K562 (cell line): Measurements from ENCODE around the gene GAL3ST2. TPM values are rescaled to one million over a fixed set of nuclear protein-coding genes. Genes with fewer than 3 reads are reported as not detected.
A peak's percentile ranks its signal among the peaks of the same experiment; 100 is the strongest.

ENCODE experiments used
- BCOR ChIP-seq: fragments of 450-650 bp; IDR thresholded peaks from 2 replicates; pipeline ENCODE4 v1.6.1; 2016
- GABPA ChIP-seq: fragments of 200-800 bp; sonication (Bioruptor generic); conservative IDR thresholded peaks from 2 replicates; pipeline ENCODE4 v1.6.1; 2016; ENCODE audit warnings: low read depth, missing genetic modification characterization, missing compliant biosample characterization
- HBP1 ChIP-seq: fragments of 450-650 bp; formaldehyde crosslinking; IDR thresholded peaks from 2 replicates; pipeline ENCODE4 v1.4.0; 2022; ENCODE audit warnings: missing genetic modification characterization
- JUND ChIP-seq, 2 experiments: IDR thresholded peaks; 2 replicates in 1 of 2; 3 replicates in 1 of 2; pipeline ENCODE4 v1.6.1; 2011; ENCODE audit warnings: borderline replicate concordance in 2 of 2, low read depth in 2 of 2, low read length in 2 of 2, improper control_type of control experiment in 1 of 2, missing biosample characterization in 1 of 2, missing genetic modification characterization in 1 of 2, missing genetic modification reagents in 1 of 2
- KLF16 ChIP-seq: IDR thresholded peaks from 2 replicates; pipeline ENCODE4 v1.6.1; 2016; ENCODE audit warnings: antibody characterized with exemption
- MAFK ChIP-seq: IDR thresholded peaks from 2 replicates; pipeline ENCODE4 v1.6.1; 2011; ENCODE audit warnings: low read length, improper control_type of control experiment
- NFE2 ChIP-seq: IDR thresholded peaks from 2 replicates; pipeline ENCODE4 v1.6.1; 2014; ENCODE audit warnings: antibody characterized with exemption, low read depth
- PCBP1 ChIP-seq: fragments of 200-400 bp; formaldehyde crosslinking; IDR thresholded peaks from 2 replicates; pipeline ENCODE4 v1.6.1; 2018; ENCODE audit warnings: mild to moderate bottlenecking, low read depth, low read length; ENCODE audit not compliant: poor library complexity, severe bottlenecking
- RBFOX2 ChIP-seq: fragments of 200-400 bp; formaldehyde crosslinking; IDR thresholded peaks from 2 replicates; pipeline ENCODE4 v1.6.1; 2017; ENCODE audit warnings: low read depth, mild to moderate bottlenecking, low read length, moderate library complexity
- RNF2 ChIP-seq: sonication (generic); IDR thresholded peaks from 2 replicates; pipeline ENCODE4 v1.6.1; 2016
- SETDB1 ChIP-seq: IDR thresholded peaks from one replicate; pipeline ENCODE4 v1.6.1; 2012; ENCODE audit warnings: low read length, control low read depth, inconsistent platforms
- SIN3A ChIP-seq, 2 experiments: fragments of 150-350 bp in 1 of 2; IDR thresholded peaks; 2 replicates each; pipeline ENCODE4 v1.6.1; 2011 to 2016; ENCODE audit warnings: borderline replicate concordance in 2 of 2, low read depth in 2 of 2, low read length in 2 of 2, mild to moderate bottlenecking in 2 of 2, moderate library complexity in 2 of 2; ENCODE audit not compliant: control insufficient read depth in 1 of 2
- SRSF9 ChIP-seq: fragments of 200-400 bp; formaldehyde crosslinking; IDR thresholded peaks from 2 replicates; pipeline ENCODE4 v1.6.1; 2017; ENCODE audit warnings: low read depth, low read length, borderline replicate concordance
- YY1 ChIP-seq, 3 experiments: IDR thresholded peaks; 2 replicates each; pipeline ENCODE4 v1.6.1; 2011; ENCODE audit warnings: low read length in 2 of 3, mild to moderate bottlenecking in 2 of 3, moderate library complexity in 2 of 3, borderline replicate concordance in 1 of 3, control low read depth in 1 of 3, low read depth in 1 of 3; ENCODE audit not compliant: insufficient read depth in 3 of 3, insufficient replicate concordance in 2 of 3, control insufficient read depth in 1 of 3, insufficient read length in 1 of 3; ENCODE audit errors: extremely low read depth in 1 of 3
- ZBTB7A ChIP-seq: IDR thresholded peaks from 2 replicates; pipeline ENCODE4 v1.6.1; 2011; ENCODE audit warnings: low read depth, mild to moderate bottlenecking, low read length, moderate library complexity, borderline replicate concordance; ENCODE audit not compliant: control insufficient read depth
- ZNF347 ChIP-seq: fragments of 450-650 bp; formaldehyde crosslinking; IDR thresholded peaks from 2 replicates; pipeline ENCODE4 v1.4.0; 2020; ENCODE audit warnings: low read depth, mild to moderate bottlenecking, moderate library complexity
- ZNF384 ChIP-seq: IDR thresholded peaks from 2 replicates; pipeline ENCODE4 v1.6.1; 2012; ENCODE audit warnings: low read depth, low read length, improper control_type of control experiment
- polyA plus RNA-seq, 8 experiments: library from polyadenylated mRNA; depleted of rRNA in 4 of 8; stranded (reverse) in 5 of 8; unstranded in 3 of 8; fragments of >200 nt; fragmentation: Nextera tagmentation in 2 of 8; fragmentation: Illumina TruSeq in 1 of 8; extraction: Ambion mirVana in 2 of 8; extraction: Trizol in 1 of 8; gene quantifications; 2 replicates each; pipeline versions ENCODE4 v1.2.1 to v1.2.3, GENCODE V29; 2011 to 2014; ENCODE audit warnings: inconsistent platforms in 1 of 8, missing spikeins in 1 of 8
- total RNA-seq, 7 experiments: library from RNA; depleted of rRNA in 6 of 7; stranded (reverse); fragments of >200 nt in 6 of 7; fragmentation: Illumina TruSeq in 2 of 7; extraction: Trizol in 2 of 7; gene quantifications; 2 replicates each; pipeline versions ENCODE4 v1.2.1 to v1.2.3, GENCODE V29; 2011 to 2021; ENCODE audit warnings: low replicate concordance in 1 of 7
- TF ChIP-seq, protein P1 (sequence below): fragments of 250-450 bp; sonication (Bioruptor Pico); IDR thresholded peaks from 2 replicates; pipeline ENCODE4 v1.5.0; 2021
- TF ChIP-seq, protein P2 (sequence below), 3 experiments: fragments of 200-800 bp in 1 of 3; fragments of 250-450 bp in 1 of 3; fragments of 450-650 bp in 1 of 3; sonication (Bioruptor Pico) in 1 of 3; sonication (Bioruptor generic) in 1 of 3; formaldehyde crosslinking in 1 of 3; IDR thresholded peaks; 2 replicates each; pipeline versions ENCODE4 v1.6.1 to v1.8.0; 2016 to 2022; ENCODE audit warnings: mild to moderate bottlenecking in 2 of 3, missing genetic modification characterization in 2 of 3, missing compliant biosample characterization in 1 of 3, moderate library complexity in 1 of 3

Gene GAL3ST2
- total and polyA plus RNA-seq, 9 of the 15 experiments (the other 6 are each of a cell fraction or from before 2014, with no cell fraction given): 0.42 TPM; not detected in 8

DNA sequence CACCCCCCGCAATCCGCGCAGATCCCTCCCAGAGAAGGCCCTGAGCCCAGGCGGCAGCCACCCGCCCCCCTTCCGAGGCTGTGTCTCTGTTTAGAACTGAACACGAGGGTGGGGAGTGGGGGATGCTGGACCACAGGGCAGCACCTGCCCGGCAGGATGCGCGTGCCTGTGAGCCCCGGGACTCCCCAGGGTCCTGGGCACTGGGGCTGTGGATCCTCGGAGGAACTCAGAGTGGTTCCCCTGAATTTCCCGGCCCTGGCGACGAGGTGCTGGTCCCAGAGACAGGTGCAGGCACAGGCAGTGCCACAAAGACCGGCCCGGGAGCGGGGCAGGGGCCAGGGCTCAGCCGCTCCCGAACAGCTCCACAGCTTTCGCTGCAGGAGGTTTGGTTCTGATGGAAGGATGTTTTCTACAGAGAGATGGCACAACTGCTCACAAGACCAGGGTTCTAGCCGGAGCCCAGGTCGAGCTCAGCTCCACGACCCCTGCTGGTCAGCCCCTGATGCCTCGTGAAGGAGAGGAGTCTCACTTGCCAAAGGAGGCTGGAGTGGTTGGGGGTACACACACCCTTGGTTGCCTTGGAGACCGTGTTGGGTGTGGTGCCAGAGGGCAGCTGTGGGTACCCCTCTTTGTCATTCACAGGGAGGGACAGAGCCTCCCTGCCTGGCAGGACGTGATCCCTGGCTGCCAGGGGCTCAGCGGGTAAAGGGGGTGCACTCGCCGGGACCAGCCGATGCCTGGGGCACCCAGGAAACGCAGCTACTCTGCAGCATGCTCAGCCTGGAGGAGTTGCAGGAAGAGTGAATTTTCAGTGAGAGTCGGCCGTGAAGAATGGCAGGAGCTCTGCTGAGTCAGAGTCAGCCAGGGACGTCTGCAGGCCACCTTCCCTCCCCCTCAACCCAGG is 28.0 kb downstream of the GAL3ST2 start (continued):
- TF ChIP-seq HBP1 (CRISPR knock-in tag) (no peak), YY1 (IDR thresholded peaks at IDR 0.05; ENCODE audit: borderline replicate concordance in 1 of 3, control insufficient read depth in 1 of 3, extremely low read depth in 1 of 3, insufficient read depth in 3 of 3, insufficient read length in 1 of 3, insufficient replicate concordance in 2 of 3, low read depth in 1 of 3, low read length in 2 of 3) (peak in 1 of 3 experiments; percentile 44), RBFOX2 (peak; percentile 58), RNF2 (peak; percentile 53; the same call in 1 of the 2 replicates), JUND (IDR thresholded peaks at IDR 0.05; ENCODE audit: borderline replicate concordance, low read depth, low read length) (0 out of 2 replicates have a peak, but pooled peaks have one; percentile 25), JUND (tag; IDR thresholded peaks at IDR 0.05; ENCODE audit: borderline replicate concordance, low read depth, low read length) (no peak), ZNF347 (CRISPR knock-in tag) (no peak), SETDB1 (no peak), GABPA (tag) (peak; percentile 58), ZNF384 (no peak), KLF16 (no peak), NFE2 (peak; percentile 71), MAFK (peak; percentile 22; the same call in 1 of the 2 replicates), BCOR (no peak), PCBP1 (no peak), ZBTB7A (peak; percentile 29; the same call in 1 of the 2 replicates), SIN3A (IDR thresholded peaks at IDR 0.05; ENCODE audit: borderline replicate concordance in 2 of 2, control insufficient read depth in 1 of 2, low read depth in 2 of 2, low read length in 2 of 2) (no peak), SRSF9 (no peak)
- TF ChIP-seq, protein P1, sequence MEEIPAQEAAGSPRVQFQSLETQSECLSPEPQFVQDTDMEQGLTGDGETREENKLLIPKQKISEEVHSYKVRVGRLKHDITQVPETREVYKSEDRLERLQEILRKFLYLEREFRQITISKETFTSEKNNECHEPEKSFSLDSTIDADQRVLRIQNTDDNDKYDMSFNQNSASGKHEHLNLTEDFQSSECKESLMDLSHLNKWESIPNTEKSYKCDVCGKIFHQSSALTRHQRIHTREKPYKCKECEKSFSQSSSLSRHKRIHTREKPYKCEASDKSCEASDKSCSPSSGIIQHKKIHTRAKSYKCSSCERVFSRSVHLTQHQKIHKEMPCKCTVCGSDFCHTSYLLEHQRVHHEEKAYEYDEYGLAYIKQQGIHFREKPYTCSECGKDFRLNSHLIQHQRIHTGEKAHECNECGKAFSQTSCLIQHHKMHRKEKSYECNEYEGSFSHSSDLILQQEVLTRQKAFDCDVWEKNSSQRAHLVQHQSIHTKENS (CRISPR knock-in tag): no peak
- TF ChIP-seq, protein P2, sequence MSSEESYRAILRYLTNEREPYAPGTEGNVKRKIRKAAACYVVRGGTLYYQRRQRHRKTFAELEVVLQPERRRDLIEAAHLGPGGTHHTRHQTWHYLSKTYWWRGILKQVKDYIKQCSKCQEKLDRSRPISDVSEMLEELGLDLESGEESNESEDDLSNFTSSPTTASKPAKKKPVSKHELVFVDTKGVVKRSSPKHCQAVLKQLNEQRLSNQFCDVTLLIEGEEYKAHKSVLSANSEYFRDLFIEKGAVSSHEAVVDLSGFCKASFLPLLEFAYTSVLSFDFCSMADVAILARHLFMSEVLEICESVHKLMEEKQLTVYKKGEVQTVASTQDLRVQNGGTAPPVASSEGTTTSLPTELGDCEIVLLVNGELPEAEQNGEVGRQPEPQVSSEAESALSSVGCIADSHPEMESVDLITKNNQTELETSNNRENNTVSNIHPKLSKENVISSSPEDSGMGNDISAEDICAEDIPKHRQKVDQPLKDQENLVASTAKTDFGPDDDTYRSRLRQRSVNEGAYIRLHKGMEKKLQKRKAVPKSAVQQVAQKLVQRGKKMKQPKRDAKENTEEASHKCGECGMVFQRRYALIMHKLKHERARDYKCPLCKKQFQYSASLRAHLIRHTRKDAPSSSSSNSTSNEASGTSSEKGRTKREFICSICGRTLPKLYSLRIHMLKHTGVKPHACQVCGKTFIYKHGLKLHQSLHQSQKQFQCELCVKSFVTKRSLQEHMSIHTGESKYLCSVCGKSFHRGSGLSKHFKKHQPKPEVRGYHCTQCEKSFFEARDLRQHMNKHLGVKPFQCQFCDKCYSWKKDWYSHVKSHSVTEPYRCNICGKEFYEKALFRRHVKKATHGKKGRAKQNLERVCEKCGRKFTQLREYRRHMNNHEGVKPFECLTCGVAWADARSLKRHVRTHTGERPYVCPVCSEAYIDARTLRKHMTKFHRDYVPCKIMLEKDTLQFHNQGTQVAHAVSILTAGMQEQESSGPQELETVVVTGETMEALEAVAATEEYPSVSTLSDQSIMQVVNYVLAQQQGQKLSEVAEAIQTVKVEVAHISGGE (CRISPR knock-in tag; IDR thresholded peaks at IDR 0.05): 0 out of 6 replicates have a peak, but pooled peaks of 1 of the 3 experiments have one; percentile 47
